ENCODE data around the gene DUXB. TPM values are rescaled to one million over a fixed set of nuclear protein-coding genes. Genes with fewer than 3 reads are reported as not detected.

DUXB gene, protein sequence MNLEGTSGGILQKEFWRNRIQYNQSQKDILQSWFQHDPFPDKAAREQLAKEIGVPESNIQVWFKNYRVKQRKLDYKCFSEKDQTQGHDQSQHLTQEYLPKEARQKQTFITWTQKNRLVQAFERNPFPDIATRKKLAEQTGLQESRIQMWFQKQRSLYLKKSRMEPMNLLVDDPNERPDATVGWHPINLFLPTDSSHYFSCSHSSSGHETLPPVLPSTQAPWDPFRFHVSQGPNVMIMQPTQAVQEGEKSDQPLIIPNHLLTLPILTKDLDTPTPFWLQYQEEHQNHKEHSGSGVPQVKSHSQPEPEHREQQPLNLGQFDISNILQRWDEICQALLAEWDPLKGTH
- total RNA-seq = not detected in 2 replicates

DNA sequence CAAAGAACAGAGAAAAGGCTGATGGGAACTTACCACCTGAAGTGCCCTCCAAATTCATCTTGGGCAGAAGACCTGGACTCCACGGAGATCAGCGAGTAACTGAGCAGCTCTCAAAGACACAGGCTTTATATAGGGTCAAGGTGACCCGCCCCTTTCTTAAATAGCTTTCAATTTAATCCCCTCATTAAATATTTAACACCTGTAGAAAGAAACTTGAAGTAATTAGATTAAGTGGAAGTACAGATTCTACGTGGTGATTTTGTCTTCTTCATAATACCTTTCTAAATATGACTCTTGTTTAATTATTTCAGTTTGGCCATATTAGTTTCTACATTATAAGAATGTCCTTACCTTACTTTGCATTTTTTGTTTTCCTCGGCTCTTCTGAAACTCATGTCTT, at the start of gene DUXB:
TSS of gene DUXB (minus strand) at position 101 of the 400 bp plus-strand sequence. CDS start at position 58, 43 bp downstream.

DNA sequence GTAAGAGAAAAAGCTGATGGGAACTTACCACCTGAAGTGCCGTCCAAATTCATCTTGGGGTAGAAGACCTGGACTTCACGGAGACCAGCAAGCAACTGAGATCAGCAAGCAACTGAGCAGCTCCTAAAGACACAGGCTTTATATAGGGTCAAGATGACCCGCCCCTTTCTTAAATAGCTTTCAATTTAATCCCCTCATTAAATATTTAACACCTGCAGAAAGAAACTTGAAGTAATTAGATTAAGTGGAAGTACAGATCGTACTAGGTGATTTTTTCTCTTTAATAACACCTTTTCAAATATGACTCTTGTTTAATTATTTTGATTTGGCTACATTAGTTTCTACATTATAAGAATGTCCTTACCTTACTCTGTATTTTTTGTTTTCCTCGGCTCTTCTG, 25.1 kb upstream of the DUXB start, which contains the start of gene CPHXL:
TSS of gene CPHXL (minus strand) at position 101 of the 400 bp plus-strand sequence. CDS start at position 53, 48 bp downstream.

DNA sequence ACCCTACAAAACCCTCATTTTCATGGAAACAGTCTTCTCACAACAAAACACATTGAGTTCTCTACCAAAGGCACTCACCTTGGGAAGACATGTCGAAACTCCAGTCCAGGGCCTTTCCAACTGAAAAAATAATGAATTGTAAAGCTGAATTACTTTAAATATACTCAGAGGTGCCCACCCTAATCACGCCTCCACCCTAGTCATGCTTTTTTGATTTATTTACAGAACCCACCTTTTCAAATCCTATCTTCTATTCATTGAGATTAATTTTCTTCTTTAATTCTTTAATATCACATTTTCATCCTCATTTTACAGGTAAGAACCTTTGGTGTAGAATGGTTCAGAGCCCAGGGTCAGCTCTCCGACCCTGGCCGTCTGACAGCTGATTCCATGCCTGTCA, 24.4 kb downstream of the DUXB start, which contains the start of gene CPHXL2:
TSS of gene CPHXL2 (minus strand) at position 101 of the 400 bp plus-strand sequence. CDS start at position 91, 10 bp downstream.

DNA sequence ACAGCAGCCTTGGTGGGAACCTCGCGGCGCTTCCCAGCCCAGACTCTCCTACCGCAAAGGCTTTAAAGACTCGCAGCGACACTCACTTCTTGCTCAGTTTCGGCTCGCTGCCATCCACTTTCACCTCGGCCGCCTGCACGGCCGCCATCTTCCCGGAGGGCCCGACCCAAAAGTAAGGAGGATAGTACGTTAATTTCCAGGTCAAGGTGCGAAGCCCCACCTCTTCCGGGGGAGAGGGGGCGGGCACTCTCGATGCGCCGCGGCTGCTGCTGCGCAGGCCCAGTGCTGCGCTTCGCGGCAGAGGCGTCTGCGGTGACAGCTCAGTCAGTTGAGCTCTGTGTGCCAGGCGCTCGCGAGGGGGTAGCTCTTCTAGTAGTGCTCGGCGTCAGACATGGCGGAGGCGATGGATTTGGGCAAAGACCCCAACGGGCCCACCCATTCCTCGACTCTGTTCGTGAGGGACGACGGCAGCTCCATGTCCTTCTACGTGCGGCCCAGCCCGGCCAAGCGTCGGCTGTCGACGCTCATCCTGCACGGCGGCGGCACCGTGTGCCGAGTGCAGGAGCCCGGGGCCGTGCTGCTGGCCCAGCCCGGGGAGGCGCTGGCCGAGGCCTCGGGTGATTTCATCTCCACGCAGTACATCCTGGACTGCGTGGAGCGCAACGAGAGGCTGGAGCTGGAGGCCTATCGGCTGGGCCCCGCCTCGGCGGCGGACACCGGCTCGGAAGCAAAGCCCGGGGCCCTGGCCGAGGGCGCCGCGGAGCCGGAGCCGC, 53.6 kb downstream of the DUXB start, which contains the start of the genes KARS1 and TERF2IP:
TSS of gene KARS1 (minus strand) at position 174 of the 773 bp plus-strand sequence. CDS start at position 148, 26 bp downstream.
TSS of gene TERF2IP (plus strand) at position 282 of the 773 bp plus-strand sequence. CDS start at position 392, 110 bp downstream.

Other genes starting within 250 kb of the DUXB start
- gene TMEM170A, start 236.8 kb downstream of the DUXB start, total RNA-seq = 8.8 and 13.3 TPM in 2 replicates
- gene CHST6, start 206.0 kb downstream of the DUXB start, total RNA-seq = 0.24 and 1.7 TPM in 2 replicates
- not detected in 2 replicates for gene CHST5, start 165.4 kb downstream of the DUXB start, total RNA-seq
- gene TMEM231, start 145.2 kb downstream of the DUXB start, total RNA-seq = 8.1 and 12.3 TPM in 2 replicates
- gene GABARAPL2, start 135.1 kb downstream of the DUXB start, total RNA-seq = 52.0 and 69.9 TPM in 2 replicates
- gene ADAT1, start 78.2 kb downstream of the DUXB start, total RNA-seq = 27.2 and 46.9 TPM in 2 replicates
- gene KARS1, start 53.8 kb downstream of the DUXB start, total RNA-seq = 126 and 172 TPM in 2 replicates
- 46.4 and 66.0 TPM in 2 replicates for gene TERF2IP, start 53.7 kb downstream of the DUXB start, total RNA-seq
- gene CPHXL2, start 24.5 kb downstream of the DUXB start, total RNA-seq = not detected in 2 replicates
- not detected in 2 replicates for gene CPHXL, start 25.0 kb upstream of the DUXB start, total RNA-seq